Stimulated activated CD4-positive, alpha-beta T cell treated with anti-CD3 and anti-CD28 coated beads, Interleukin-4, amount 100 ng/mL, for 48 hours (primary cell): ENCODE results near the gene PTDSS2.
"Not testable (repeated sequence)": the region's sequence is repeated elsewhere in the genome, so short reads cannot be mapped to it uniquely, and the experiment has no call there.

Experiments used
- DNase-seq, 2 donors: peaks; one replicate each; pipeline ENCODE4 v3.0.0-alpha.2; 2020; ENCODE audit warnings: low read depth in 2 of 2

The PTDSS2 gene

DNA sequence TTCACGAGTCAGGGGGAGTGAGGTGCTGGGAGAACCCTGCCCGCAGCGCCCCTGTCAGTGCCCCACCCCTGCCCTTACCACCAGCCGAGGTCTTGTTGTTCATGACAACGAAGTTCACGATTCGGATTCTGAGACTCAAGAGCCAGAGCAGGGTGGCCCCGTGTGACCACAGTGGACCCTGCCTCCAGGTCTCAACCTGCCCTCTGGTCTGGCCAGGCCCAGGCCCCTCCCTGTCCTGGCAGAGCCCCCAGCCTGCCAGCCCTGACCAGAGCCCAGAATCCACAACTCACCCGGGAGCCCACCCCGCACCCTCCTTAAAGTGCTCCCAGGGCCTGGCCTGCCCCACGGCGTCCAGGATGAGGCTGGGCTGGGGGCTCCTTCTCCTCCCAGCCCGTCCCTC is 18.2 kb upstream of the PTDSS2 start:
- no peak for DNase-seq

- DNase-seq, result no peak
Measured at GRCh38 chr11:432501-433100, 17.5 kb upstream of the PTDSS2 start.

DNA sequence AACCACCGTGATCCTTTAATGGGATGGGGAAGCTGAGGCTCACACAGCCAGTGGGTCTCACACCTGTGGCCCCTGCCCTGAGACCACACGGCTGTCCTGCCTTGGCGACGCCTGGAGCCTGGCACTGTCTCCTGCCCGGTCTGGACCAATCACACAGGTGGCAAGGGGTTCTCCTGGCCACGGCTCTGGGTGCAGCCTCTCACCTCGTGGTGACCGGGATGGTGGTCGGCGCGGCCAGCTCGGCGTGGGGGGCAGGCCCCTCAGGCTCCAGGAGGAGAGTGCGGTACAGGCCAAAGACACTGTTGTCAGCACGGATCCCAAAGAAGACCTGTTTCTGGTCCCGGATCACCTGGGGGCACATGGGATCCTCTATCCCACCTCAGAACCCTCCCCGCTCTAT is 17.0 kb upstream of the PTDSS2 start:
- no peak for DNase-seq

- no peak for DNase-seq
Measured at GRCh38 chr11:433641-434040, 16.4 kb upstream of the PTDSS2 start.

- DNase-seq, result no peak
Measured at GRCh38 chr11:434496-434895, 15.6 kb upstream of the PTDSS2 start.

GRCh38 chr11:434999-435740 is 14.9 kb upstream of the PTDSS2 start:
- DNase-seq, result not testable (repeated sequence)

DNA sequence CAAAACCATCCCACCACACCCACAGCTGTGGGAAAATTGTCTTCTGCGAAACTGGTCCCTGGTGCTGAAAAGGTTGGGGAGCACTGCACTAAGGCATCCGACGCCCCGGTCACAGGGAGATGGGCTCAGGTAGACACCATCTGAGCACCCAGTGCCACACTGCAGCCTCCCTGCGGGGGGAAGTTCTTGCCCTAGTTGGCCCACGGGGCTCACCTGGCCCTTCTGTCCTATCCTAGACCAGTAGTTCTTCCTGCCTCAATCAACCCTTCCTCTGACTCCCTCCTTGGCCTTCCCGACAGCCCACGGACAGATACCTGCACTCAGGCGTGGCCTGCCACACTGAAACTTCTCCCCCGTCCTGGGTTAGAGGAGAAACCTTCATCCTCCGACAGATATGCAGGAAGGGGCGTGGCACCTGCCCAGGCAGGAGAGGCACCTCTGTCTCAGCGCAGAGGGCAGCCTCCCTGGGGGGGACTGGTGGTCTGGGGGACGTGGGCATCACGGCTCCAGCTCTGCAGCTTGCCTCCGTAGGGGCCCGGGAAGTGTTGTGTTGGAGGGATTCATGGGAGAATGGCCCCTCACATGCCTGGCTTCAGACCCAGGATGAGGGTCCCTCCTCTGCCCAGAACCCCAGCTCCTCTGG is 12.7 kb upstream of the PTDSS2 start:
- no peak for DNase-seq

DNA sequence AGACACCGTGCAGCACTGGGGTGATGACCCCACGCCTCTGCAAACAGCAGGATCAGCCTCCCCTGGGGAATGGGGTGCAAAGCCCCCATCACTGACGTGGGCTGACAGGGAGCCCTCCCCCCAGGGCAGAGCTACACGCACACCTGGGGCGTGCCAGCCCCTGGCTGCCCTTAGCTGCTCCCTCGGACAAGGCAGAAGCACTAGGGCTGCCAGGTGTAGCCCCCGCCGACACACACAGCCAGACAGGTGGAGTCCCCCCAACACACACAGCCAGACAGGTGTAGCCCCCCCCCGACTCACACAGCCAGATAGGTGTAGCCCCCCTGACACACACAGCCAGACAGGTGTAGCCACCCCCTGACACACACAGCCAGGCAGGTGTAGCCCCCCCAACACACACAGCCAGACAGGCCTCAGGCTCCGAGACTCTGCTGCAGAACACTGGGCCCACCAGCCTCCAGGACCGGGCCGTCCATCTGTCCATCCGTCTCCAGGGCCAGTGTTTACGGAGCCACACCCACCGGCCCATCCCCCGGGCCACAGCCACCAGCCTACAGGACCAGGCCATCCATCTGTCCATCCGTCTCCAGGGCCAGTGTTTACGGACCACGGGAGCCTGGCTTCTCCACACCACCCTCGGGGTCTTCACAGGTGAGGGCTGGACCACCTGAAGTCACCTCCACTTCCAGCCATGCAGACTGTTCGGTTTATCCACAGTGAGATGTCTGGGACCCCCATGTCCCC is 11.8 kb upstream of the PTDSS2 start:
- no peak for DNase-seq

DNA sequence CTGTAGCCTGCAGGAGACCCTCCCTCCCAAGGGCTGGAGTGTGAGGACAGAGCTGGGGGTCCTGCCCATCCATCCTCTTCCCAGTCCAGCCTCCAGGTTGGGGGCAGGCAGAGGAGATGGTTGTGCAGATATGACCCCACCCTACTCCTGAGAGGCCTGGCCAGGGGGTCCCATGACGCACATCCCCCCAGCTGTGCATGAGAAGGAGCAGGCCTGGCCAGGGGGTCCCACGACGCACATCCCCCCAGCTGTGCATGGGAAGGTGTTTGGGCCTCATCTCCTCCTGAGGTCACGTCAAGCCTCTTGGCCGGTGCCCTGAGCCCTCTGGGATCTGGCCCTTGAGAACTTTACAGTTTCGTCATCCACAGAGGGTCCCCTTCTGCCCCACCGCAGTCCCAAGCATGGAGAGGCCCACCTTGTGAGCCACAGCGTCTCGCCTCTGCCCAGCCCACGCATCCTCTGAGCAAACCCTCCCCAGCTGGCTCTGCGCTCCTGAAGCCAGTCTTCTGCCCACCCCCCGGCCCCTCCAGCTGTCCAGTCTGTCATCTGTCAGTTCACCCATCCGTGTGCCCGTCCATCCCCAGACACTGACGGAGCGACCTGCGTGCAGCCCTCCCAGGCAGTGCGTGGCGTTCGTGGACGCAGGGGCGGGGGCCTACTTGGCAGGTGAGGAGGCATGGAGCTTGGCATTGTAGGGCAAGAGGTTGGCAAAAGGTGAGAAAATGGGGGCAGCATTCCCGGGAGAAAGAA is 10.6 kb upstream of the PTDSS2 start:
- DNase-seq, result no peak

GRCh38 chr11:440065-441042 is 9.7 kb upstream of the PTDSS2 start:
- no peak for DNase-seq

GRCh38 chr11:441043-441417 is 9.0 kb upstream of the PTDSS2 start:
- no peak for DNase-seq

DNA sequence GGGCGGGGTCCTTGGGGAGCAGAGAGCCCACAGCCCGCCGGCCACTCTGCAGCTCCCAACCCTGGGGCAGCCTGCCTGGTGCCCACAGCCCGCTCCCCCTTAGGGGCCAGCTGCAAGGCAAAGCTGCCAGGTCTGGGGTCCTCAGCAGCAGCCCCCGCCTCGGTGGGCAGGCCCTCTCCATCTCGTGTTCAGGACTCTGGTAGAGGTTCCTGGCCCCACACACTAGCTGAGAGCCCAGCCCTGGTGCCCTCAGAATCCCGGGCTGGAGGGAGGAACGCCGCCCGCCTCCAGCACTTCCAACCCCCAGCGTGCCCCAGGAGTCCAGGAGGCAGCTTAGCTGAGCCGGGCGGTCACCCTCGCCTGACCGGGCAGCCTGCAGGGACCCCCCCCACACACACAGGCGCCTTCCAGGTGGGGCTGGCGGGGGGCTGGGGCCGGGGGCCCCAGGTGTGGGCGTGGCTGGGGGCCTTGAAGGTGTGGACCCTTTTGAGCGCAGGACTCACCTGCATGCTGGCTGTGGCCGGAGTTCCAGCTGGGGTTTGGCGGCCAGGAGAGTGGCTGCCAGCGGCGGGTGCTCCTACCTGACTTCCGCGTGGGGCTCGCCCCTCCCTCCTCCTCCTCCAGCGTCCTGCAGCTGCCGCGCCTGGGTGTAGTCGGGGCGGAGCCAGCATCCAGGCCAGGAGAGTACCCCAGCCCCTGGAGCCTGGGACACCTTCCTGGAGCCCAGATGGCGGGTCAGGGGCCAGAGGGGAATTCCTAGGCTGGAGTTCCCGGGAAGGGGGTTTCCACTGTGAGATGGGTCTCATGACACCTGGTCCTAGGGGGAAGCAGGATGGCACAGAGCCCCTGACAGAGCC is 8.4 kb upstream of the PTDSS2 start, which contains the start of gene ANO9:
Gene ANO9, minus strand, starts transcription at position 594 of the 857 bp plus-strand sequence. Its CDS starts 85 bp downstream, at position 509.
- peak; percentile 42 to 54 for DNase-seq

- no peak for DNase-seq
Measured at GRCh38 chr11:442611-443081, 7.4 kb upstream of the PTDSS2 start.

- no peak for DNase-seq
Measured at GRCh38 chr11:443542-444199, 6.4 kb upstream of the PTDSS2 start.

DNA sequence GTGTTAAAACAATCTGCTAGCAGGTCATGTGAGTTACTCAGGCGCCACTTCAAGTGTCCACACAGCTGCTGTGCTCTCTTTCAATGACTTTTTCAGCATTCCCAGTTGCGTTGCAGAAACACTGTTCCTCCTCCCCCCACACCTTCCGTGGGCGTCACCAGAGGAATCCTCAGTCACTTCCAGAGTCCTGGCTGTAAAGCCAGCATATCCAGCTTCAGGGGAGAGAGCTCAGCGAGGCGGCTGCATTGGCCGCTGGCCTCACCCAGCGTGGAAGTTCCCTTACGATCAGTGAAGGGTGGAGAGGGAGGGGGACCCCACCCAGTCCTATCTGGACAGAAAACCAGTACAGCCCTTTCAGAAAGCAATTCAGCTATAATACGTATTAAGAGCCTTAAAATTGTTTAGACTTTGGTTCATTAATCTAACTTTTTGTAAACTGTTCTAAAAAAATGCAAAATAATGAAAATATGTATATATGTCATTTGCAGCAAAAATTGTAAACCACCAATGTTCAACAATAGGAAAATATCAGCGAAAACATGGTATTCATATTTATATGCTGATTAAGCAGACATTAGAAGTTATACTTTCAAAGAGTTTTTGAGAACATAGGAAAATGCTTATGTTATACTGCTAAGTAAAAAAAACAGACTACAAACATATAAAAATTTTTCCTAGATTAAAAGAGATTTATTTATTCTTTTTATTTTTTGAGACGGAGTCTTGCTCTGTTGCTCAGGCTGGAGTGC is 5.5 kb upstream of the PTDSS2 start:
- no peak for DNase-seq

DNA sequence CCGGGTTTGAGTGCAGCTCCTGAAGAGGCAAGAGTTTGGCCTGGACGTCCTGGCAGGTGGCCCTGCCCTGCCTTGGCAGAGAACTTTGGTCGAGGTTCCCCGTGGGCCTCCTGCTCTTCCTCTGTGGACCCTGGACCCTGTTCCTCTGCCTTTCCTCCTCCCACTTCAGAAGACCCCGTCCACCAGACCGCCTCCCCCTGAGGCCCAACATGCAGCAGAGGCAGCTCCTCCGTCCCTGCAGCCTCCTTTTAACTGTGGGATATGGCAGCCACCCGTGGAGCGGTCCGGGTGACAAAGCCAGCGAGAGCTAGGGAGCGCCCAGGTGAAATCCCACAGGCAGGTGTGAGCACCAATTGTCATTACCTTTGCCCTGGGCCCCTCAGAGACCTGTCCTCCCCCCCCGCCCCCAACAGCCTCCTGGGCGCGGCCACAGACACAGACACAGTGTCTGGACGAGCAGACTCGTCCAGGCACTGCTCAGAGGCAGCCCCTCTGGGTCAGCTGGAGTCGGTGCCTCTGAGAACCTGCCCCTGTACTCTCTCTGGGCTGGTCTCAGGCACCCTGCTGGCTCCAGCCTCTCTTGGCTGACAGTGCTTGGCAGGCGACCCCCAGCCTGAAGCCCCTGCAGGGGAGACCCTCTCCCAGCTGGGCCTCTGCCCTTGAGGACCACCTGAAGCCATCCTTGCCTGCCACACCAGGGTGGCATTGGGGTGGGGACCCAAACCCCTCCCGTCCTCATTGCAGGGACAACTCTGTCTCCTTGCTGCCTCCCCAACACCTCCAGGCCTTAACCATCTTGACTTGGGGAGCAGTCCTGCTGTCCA is 4.1 kb upstream of the PTDSS2 start:
- DNase-seq, result no peak

DNA sequence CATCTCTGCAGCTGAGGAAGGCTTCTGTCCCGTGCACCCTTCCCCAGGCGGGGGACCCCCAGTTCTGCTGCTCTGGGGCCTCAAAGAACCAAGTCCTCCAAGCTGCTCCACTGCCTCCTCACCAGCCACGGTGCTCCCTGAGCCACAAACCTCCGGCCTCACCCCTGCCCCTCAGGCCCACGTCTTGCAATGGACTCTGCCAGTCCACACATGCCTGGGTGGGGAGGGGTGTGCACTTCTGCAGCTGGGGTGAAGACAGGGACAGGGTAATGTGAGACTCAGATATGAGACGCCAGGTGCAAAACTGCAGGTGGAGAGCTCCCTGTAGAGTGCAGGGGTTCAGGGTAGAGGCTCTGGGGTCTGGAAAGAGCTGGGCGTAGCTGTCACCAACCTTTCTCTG is 3.2 kb upstream of the PTDSS2 start:
- no peak for DNase-seq
